ENCODE measurements around the gene OS9.

OS9 gene

GRCh38 chr12:57770734-57771133 is 76.8 kb downstream of the OS9 start:
- TF ChIP-seq, protein P1, sequence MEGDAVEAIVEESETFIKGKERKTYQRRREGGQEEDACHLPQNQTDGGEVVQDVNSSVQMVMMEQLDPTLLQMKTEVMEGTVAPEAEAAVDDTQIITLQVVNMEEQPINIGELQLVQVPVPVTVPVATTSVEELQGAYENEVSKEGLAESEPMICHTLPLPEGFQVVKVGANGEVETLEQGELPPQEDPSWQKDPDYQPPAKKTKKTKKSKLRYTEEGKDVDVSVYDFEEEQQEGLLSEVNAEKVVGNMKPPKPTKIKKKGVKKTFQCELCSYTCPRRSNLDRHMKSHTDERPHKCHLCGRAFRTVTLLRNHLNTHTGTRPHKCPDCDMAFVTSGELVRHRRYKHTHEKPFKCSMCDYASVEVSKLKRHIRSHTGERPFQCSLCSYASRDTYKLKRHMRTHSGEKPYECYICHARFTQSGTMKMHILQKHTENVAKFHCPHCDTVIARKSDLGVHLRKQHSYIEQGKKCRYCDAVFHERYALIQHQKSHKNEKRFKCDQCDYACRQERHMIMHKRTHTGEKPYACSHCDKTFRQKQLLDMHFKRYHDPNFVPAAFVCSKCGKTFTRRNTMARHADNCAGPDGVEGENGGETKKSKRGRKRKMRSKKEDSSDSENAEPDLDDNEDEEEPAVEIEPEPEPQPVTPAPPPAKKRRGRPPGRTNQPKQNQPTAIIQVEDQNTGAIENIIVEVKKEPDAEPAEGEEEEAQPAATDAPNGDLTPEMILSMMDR (IDR thresholded peaks at IDR 0.05; ENCODE audit: borderline replicate concordance, extremely low read depth, low read length, poor library complexity, severe bottlenecking), result no peak
- TF ChIP-seq EZH2 (IDR thresholded peaks at IDR 0.05; ENCODE audit: borderline replicate concordance, low read depth, low read length, severe bottlenecking), result no peak
- H2AFZ ChIP-seq (ENCODE audit: low read depth, low read length), result 0 out of 2 replicates have a peak overlapping the region, but pooled peaks have one; percentile 96
- peaks cover 25% of the 10 kb centered on the region for H3K4me1 ChIP-seq (ENCODE audit: insufficient read depth, low read length)
- peaks cover 15% of the 10 kb centered on the region for H3K79me2 ChIP-seq (ENCODE audit: insufficient read depth, low read length)
- peak overlapping the region; percentile 81 for H3K9ac ChIP-seq (ENCODE audit: low read depth, low read length)
- H3K27me3 ChIP-seq (ENCODE audit: insufficient read depth, low read length, poor library complexity), result no peaks in the 10 kb centered on the region
- peak overlapping the region; percentile 96 for H3K4me2 ChIP-seq (ENCODE audit: insufficient read depth, low read length)
- H3K27ac ChIP-seq (ENCODE audit: low read length), result peak overlapping the region; percentile 88; the same call in 1 of the 2 replicates
- no peak for ATAC-seq (ENCODE audit: insufficient read depth, low read depth)
- DNase-seq, result no peak
- no peaks in the 10 kb centered on the region for H3K9me3 ChIP-seq (ENCODE audit: insufficient read depth, low read length, severe bottlenecking)
- peak overlapping the region; percentile 56 to 85; a peak in 3 of 4 replicates for H3K4me3 ChIP-seq (ENCODE audit: low read depth in 1 of 2, low read length in 2 of 2)
- H3K36me3 ChIP-seq (ENCODE audit: insufficient read depth, low read length), result peaks cover 29% of the 10 kb centered on the region
- H4K20me1 ChIP-seq (ENCODE audit: insufficient read depth, low read length), result no peaks in the 10 kb centered on the region

Measured in DND-41 (cell line).